ENCODE data around the gene MED1. TPM values are rescaled to one million over a fixed set of nuclear protein-coding genes. Genes with fewer than 3 reads are reported as not detected.
"Not testable (repeated sequence)": the region's sequence is repeated elsewhere in the genome, so short reads cannot be mapped to it uniquely, and the experiment has no call there.

MED1 gene
- polyA plus RNA-seq, 1 experiment, result 22.9 TPM

DNA sequence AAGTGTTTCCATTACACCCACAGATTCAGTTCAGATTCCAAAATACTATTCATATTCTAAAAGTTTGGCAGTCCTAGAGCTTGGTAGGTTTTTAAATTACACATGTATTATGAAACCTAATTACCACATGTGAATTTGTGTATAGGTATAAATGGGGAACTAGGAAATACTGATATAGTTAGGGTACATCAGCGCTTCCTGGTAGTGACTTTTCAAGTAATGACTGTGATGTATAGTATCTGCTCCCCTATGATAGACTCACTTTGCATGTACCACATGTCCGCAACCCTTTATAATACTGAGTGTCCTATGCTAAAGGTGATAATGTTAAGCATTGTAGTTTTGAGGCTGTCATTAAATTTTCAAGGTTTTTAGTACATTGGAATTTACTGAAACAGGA lies 33.1 kb upstream of the MED1 start:
- Histone ChIP-seq H3K27me3 (ENCODE audit: control insufficient read depth, insufficient read depth, low read length) (no peaks in the 10 kb centered on the region), H3K36me3 (ENCODE audit: control insufficient read depth, insufficient read depth, low read length) (peaks cover 1% of the 10 kb centered on the region; the same call in 1 of the 2 replicates), H3K4me3 (ENCODE audit: low read depth, low read length) (no peak overlapping the region)
- TF ChIP-seq, protein P1, sequence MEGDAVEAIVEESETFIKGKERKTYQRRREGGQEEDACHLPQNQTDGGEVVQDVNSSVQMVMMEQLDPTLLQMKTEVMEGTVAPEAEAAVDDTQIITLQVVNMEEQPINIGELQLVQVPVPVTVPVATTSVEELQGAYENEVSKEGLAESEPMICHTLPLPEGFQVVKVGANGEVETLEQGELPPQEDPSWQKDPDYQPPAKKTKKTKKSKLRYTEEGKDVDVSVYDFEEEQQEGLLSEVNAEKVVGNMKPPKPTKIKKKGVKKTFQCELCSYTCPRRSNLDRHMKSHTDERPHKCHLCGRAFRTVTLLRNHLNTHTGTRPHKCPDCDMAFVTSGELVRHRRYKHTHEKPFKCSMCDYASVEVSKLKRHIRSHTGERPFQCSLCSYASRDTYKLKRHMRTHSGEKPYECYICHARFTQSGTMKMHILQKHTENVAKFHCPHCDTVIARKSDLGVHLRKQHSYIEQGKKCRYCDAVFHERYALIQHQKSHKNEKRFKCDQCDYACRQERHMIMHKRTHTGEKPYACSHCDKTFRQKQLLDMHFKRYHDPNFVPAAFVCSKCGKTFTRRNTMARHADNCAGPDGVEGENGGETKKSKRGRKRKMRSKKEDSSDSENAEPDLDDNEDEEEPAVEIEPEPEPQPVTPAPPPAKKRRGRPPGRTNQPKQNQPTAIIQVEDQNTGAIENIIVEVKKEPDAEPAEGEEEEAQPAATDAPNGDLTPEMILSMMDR (IDR thresholded peaks at IDR 0.05; ENCODE audit: insufficient read depth, low read depth, low read length), result no peak
- POLR2A ChIA-PET, result no interaction called here
- CTCF ChIA-PET, result no interaction called here
- no peak for DNase-seq (ENCODE audit: low read depth)

DNA sequence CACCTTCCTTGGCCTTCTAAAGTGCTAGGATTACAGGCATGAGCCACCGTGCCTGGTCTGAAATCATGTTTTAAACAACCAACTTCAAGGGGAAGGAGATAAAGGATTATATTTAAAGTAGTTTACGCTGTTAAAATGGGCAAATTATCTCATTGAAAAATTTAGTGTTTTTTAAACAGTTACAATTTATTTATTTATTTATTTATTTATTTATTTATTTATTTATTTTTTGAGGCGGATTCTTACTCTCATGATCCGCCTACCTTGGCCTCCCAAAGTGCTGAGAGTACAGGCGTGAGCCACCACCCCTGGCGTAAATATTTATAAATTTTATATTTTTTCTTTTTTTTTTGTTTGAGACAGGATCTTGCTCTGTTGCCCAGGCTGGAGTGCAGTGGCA lies 32.4 kb upstream of the MED1 start:
- POLR2A ChIA-PET, result no interaction called here
- DNase-seq (ENCODE audit: low read depth), result no peak
- TF ChIP-seq, protein P1 (IDR thresholded peaks at IDR 0.05; ENCODE audit: insufficient read depth, low read depth, low read length), result no peak

DNA sequence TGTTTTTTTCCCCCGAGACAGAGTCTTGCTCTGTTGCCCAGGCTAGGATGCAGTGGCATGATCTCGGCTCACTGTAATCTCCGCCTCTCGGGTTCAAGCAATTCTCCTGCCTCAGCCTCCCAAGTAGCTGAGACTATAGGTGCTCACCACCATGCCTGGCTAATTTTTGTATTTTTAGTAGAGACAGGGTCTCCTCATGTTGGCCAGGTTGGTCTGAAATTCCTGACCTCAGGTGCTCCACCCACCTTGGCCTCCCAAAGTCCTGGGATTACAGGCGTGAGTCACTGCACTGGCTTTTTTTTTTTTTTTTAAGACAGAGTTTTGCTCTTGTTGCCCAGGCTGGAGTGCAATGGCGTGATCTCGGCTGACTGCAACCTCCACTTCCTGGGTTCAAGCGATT lies 28.6 kb upstream of the MED1 start:
- H3K27me3 ChIP-seq (ENCODE audit: control insufficient read depth, insufficient read depth, low read length); H3K4me3 ChIP-seq (ENCODE audit: low read depth, low read length); POLR2A ChIA-PET; H3K36me3 ChIP-seq (ENCODE audit: control insufficient read depth, insufficient read depth, low read length); DNase-seq (ENCODE audit: low read depth): not testable (repeated sequence)
- CTCF ChIA-PET, result interaction anchor here (1.1 kb wide), 1 partner anchor 17 kb away, joined by 3 read pairs; no protein-coding TSS in a partner anchor

More for the DNA sequence above, 32.4 kb upstream of the MED1 start:
- Histone ChIP-seq H3K27me3 (ENCODE audit: control insufficient read depth, insufficient read depth, low read length) (no peaks in the 10 kb centered on the region), H3K4me3 (ENCODE audit: low read depth, low read length) (no peak overlapping the region), H3K36me3 (ENCODE audit: control insufficient read depth, insufficient read depth, low read length) (peaks cover 1% of the 10 kb centered on the region)
- CTCF ChIA-PET, result no interaction called here

DNA sequence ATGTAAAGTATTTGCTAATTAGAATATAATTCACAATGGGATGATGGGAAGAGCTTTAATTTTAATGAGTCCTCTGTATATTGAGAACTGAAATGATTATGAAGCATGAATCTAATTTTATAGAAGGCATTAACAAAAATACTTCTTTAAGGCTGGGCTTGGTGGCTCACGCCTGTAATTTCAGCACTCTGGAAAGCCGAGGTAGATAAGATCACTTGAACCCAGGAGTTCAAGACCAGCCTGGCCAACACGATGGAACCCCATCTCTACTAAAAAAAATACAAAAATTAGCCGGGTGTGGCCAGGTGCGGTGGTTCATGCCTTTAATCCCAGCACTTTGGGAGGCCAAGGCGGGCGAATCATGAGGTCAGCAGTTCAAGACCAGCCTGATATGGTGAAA lies 22.2 kb upstream of the MED1 start:
- ChIA-PET POLR2A (no interaction called here), CTCF (no interaction called here)
- peaks cover 6% of the 10 kb centered on the region for H3K36me3 ChIP-seq (ENCODE audit: control insufficient read depth, insufficient read depth, low read length)
- H3K27me3 ChIP-seq (ENCODE audit: control insufficient read depth, insufficient read depth, low read length), result no peaks in the 10 kb centered on the region
- TF ChIP-seq, protein P1 (IDR thresholded peaks at IDR 0.05; ENCODE audit: insufficient read depth, low read depth, low read length), result no peak
- no peak for DNase-seq (ENCODE audit: low read depth)
- H3K4me3 ChIP-seq (ENCODE audit: low read depth, low read length), result no peak overlapping the region

DNA sequence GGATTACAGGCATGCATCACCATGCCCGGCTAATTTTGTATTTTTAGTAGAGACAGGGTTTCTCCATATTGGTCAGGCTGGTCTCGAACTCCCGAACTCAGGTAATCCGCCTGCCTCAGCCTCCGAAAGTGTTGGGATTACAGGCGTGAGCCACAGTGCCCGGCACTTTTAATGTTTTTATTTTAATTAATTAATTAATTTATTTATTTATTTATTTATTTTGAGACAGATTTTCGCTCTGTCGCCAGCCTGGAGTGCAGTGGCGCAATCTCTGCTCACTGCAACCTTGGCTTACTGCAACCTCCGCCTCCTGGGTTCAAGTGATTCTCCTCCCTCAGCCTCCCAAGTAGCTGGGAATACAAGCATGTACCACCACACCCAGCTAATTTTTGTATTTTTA lies 17.5 kb upstream of the MED1 start:
- H3K27me3 ChIP-seq (ENCODE audit: control insufficient read depth, insufficient read depth, low read length); CTCF ChIA-PET; H3K4me3 ChIP-seq (ENCODE audit: low read depth, low read length); H3K36me3 ChIP-seq (ENCODE audit: control insufficient read depth, insufficient read depth, low read length); POLR2A ChIA-PET; DNase-seq (ENCODE audit: low read depth): not testable (repeated sequence)

DNA sequence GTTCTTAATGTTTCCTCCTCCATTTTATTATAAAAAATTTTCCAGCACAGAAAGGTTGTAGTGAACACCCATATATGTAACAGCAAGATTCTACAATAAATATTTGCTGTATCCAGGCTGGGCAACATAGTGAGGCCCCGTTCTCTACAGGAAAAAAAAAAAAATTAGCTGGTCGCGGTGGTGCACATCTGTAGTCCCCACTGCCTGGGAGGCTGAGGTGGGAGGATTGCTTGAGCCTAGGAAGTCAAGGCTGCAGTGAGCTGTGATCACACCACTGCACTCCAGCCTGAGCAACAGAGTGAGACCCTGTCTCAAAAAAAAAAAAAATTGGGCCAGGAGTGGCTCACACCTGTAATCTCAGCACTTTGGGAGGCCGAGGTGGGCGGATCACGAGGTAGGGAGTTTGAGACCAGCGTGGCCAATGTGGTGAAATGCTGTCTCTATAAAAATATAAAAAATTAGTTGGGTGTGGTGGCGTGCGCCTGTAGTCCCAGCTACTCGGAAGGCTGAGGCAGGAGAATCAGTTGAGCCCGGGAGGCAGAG lies 13.6 kb upstream of the MED1 start:
- CTCF ChIA-PET, result interaction anchor here (0.6 to 0.9 kb wide), 2 partner anchors 37 to 1694 kb away, joined by 3 to 5 read pairs; no protein-coding TSS in a partner anchor

More for the DNA sequence above, 13.6 kb upstream of the MED1 start:
- H3K27me3 ChIP-seq (ENCODE audit: control insufficient read depth, insufficient read depth, low read length); H3K36me3 ChIP-seq (ENCODE audit: control insufficient read depth, insufficient read depth, low read length); DNase-seq (ENCODE audit: low read depth); H3K4me3 ChIP-seq (ENCODE audit: low read depth, low read length): not testable (repeated sequence)
- POLR2A ChIA-PET, result interaction anchor here (0.7 kb wide), 1 partner anchor 66 kb away, joined by 8 read pairs; no protein-coding TSS in a partner anchor

Measured in BJ (cell line).